WTC11 (cell line): Measurements from ENCODE around the gene FOXP1.

ENCODE experiments used
- ATF2 ChIP-seq: sonication (generic); formaldehyde crosslinking; IDR thresholded peaks from 2 replicates; pipeline ENCODE4 v1.8.1; 2022; ENCODE audit warnings: low read depth, missing genetic modification reagents, borderline replicate concordance
- ATF3 ChIP-seq: sonication (generic); formaldehyde crosslinking; conservative IDR thresholded peaks from 2 replicates; pipeline ENCODE4 v1.8.1; 2022; ENCODE audit warnings: mild to moderate bottlenecking, missing genetic modification reagents
- CTCF ChIP-seq: fragments of 200-600 bp; IDR thresholded peaks from 2 replicates; pipeline ENCODE4 v1.8.0; 2022; ENCODE audit warnings: antibody characterized with exemption
- EMX1 ChIP-seq: fragments of 250-450 bp; sonication (Bioruptor Pico); IDR thresholded peaks from 2 replicates; pipeline ENCODE4 v1.8.0; 2021; ENCODE audit warnings: mild to moderate bottlenecking

- TF ChIP-seq ATF2 (CRISPR knock-in tag), result no peak
- TF ChIP-seq EMX1, result no peak
- TF ChIP-seq CTCF, result no peak
- TF ChIP-seq ATF3 (CRISPR knock-in tag), result no peak
Observed at GRCh38 chr3:71581457-71582035, 2.0 kb downstream of the FOXP1 start.
